Kidney (tissue), 14 donors: ENCODE results near the gene MED13L. TPM values are rescaled to one million over a fixed set of nuclear protein-coding genes. Genes with fewer than 3 reads are reported as not detected.

Experiments
- DNase-seq, 5 donors: peaks; one replicate each; pipeline ENCODE4 v3.0.0-alpha.2; 2013 to 2020
- FAIRE-seq: peaks from 2 replicates; lab custom pipeline; 2012; peaks lifted over from hg19 to GRCh38; lab: Jason Lieb, UNC
- H3K27ac ChIP-seq, 2 donors: one replicate each; pipeline ENCODE4 v1.7.0; 2013; ENCODE audit warnings: low read depth in 2 of 2, low read length in 2 of 2, inconsistent platforms in 1 of 2
- H3K27me3 ChIP-seq: one replicate; pipeline ENCODE4 v1.7.1; 2013; ENCODE audit warnings: low read length, inconsistent platforms; ENCODE audit not compliant: control insufficient read depth, insufficient read depth
- H3K36me3 ChIP-seq, 3 donors: one replicate each; pipeline versions ENCODE4 v1.7.0 to v1.7.1; 2013; ENCODE audit warnings: low read length in 3 of 3, control low read depth in 1 of 3, inconsistent platforms in 1 of 3; ENCODE audit not compliant: insufficient read depth in 3 of 3, control insufficient read depth in 2 of 3
- H3K4me1 ChIP-seq, 3 donors: one replicate each; pipeline versions ENCODE4 v1.7.0 to v1.7.1; 2013; ENCODE audit warnings: low read length in 3 of 3, inconsistent platforms in 1 of 3, low read depth in 1 of 3; ENCODE audit not compliant: control insufficient read depth in 2 of 3, insufficient read depth in 2 of 3
- H3K4me3 ChIP-seq, 3 donors: one replicate each; pipeline versions ENCODE4 v1.7.0 to v1.8.1; 2013; ENCODE audit warnings: low read length in 3 of 3, control low read depth in 1 of 3, inconsistent platforms in 1 of 3
- H3K9ac ChIP-seq, 3 donors: one replicate each; pipeline versions ENCODE4 v1.7.0 to v1.7.1; 2013; ENCODE audit warnings: low read length in 3 of 3, control low read depth in 1 of 3, inconsistent platforms in 1 of 3
- H3K9me3 ChIP-seq, 3 donors: one replicate each; pipeline versions ENCODE4 v1.7.0 to v1.7.1; 2013; ENCODE audit warnings: low read length in 3 of 3, control low read depth in 1 of 3, inconsistent platforms in 1 of 3; ENCODE audit not compliant: control insufficient read depth in 2 of 3, insufficient read depth in 1 of 3
- intact Hi-C: fragments of 100-400 bp; cut with DNase I; formaldehyde crosslinking; loops from one replicate; pipeline ENCODE4 v1.11.1; 2022
- polyA plus RNA-seq: library from polyadenylated mRNA; stranded (reverse); fragments of 350-450 nt; fragmentation: Illumina TruSeq; extraction: RNeasy Lipid Tissue Mini Kit (QIAGEN cat#74804); gene quantifications from one replicate; pipeline ENCODE4 v1.2.3, GENCODE V29; 2014; ENCODE audit warnings: low read depth, low replicate concordance; ENCODE audit not compliant: insufficient read depth
- total RNA-seq: library from RNA; stranded (reverse); fragmentation: NEBNext Ultra II Directional; extraction: Animal tissue kit (Norgen Biotek cat#: 25700); gene quantifications from one replicate; pipeline ENCODE4 v1.2.1, GENCODE V29; 2021
- TF ChIP-seq, protein P1 (sequence below): IDR thresholded peaks from 3 replicates; pipeline ENCODE4 v1.5.1; 2012; ENCODE audit warnings: mild to moderate bottlenecking, moderate library complexity, borderline replicate concordance; ENCODE audit not compliant: insufficient read depth; ENCODE audit errors: extremely low read depth
- donor health status: control.
- donor health status: control.
- donor health status: control.
- donor health status: control.
- donor health status: control.
- donor health status: DM: yes; HTN: yes; CAD: no.
- donor health status: Normal renal cell carcinoma (clear cell type).

Gene MED13L
- total and polyA plus RNA-seq, 2 donors from 2014 or later = 7.1 to 153 TPM

DNA sequence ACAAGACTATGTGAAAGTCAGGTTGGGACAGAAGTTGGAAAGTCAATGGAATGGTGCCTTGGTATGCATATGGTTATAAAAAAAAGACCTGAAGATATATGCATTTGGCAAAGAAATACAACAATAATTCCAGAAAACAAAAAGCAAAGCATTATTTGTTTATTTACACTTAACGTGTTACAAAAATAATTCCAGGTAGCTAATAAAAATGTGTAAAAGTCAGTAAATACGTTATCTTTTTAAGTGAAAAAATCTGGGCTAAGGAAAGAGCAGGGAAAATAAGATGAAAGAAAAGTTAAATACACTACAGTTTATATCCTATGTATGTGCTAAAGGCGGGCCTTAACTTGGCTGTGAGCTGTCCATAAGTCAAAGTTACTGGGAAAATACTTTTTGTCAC, 266.3 kb downstream of the MED13L start:
- no peak for FAIRE-seq
- Histone ChIP-seq H3K9me3 (no peaks in the 10 kb centered on the region), H3K27ac (no peak overlapping the region), H3K4me1 (no peaks in the 10 kb centered on the region), H3K9ac (no peak overlapping the region), H3K4me3 (no peak overlapping the region), H3K36me3 (peaks cover 12 to 28% (median 26%) of the 10 kb centered on the region in 3 donors), H3K27me3 (no peaks in the 10 kb centered on the region)
- intact Hi-C loops = no loop called here
- DNase-seq = no peak
- TF ChIP-seq, protein P1, sequence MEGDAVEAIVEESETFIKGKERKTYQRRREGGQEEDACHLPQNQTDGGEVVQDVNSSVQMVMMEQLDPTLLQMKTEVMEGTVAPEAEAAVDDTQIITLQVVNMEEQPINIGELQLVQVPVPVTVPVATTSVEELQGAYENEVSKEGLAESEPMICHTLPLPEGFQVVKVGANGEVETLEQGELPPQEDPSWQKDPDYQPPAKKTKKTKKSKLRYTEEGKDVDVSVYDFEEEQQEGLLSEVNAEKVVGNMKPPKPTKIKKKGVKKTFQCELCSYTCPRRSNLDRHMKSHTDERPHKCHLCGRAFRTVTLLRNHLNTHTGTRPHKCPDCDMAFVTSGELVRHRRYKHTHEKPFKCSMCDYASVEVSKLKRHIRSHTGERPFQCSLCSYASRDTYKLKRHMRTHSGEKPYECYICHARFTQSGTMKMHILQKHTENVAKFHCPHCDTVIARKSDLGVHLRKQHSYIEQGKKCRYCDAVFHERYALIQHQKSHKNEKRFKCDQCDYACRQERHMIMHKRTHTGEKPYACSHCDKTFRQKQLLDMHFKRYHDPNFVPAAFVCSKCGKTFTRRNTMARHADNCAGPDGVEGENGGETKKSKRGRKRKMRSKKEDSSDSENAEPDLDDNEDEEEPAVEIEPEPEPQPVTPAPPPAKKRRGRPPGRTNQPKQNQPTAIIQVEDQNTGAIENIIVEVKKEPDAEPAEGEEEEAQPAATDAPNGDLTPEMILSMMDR = no peak

- H3K36me3 ChIP-seq = peaks cover 15 to 33% (median 29%) of the 10 kb centered on the region in 3 donors
- intact Hi-C loops = no loop called here
- no peak for DNase-seq
- H3K27ac ChIP-seq = no peak overlapping the region
- TF ChIP-seq, protein P1 = no peak
- H3K9ac ChIP-seq = no peak overlapping the region
- no peaks in the 10 kb centered on the region for H3K4me1 ChIP-seq
- H3K27me3 ChIP-seq = no peaks in the 10 kb centered on the region
- FAIRE-seq = no peak
- no peak overlapping the region for H3K4me3 ChIP-seq
- no peaks in the 10 kb centered on the region for H3K9me3 ChIP-seq
These were observed 267.0 kb downstream of the MED13L start for GRCh38 chr12:116010467-116010866.

GRCh38 chr12:116009805-116010204, 267.7 kb downstream of the MED13L start:
- FAIRE-seq (no peak), DNase-seq (no peak)
- no peaks in the 10 kb centered on the region for H3K4me1 ChIP-seq
- no peak overlapping the region for H3K9ac ChIP-seq
- no peaks in the 10 kb centered on the region for H3K9me3 ChIP-seq
- H3K36me3 ChIP-seq = peaks cover 17 to 40% (median 25%) of the 10 kb centered on the region in 3 donors
- H3K4me3 ChIP-seq = no peak overlapping the region
- no peaks in the 10 kb centered on the region for H3K27me3 ChIP-seq
- H3K27ac ChIP-seq = no peak overlapping the region
- intact Hi-C loops = no loop called here
- TF ChIP-seq, protein P1 = no peak

- no peaks in the 10 kb centered on the region for H3K9me3 ChIP-seq
- H3K36me3 ChIP-seq = peaks cover 16 to 42% (median 23%) of the 10 kb centered on the region in 3 donors
- H3K27me3 ChIP-seq = no peaks in the 10 kb centered on the region
- FAIRE-seq (no peak), DNase-seq (no peak)
- no peak overlapping the region for H3K4me3 ChIP-seq
- H3K4me1 ChIP-seq = no peaks in the 10 kb centered on the region
- intact Hi-C loops = no loop called here
- H3K9ac ChIP-seq = no peak overlapping the region
- TF ChIP-seq, protein P1 = no peak
- no peak overlapping the region for H3K27ac ChIP-seq
These were observed 271.4 kb downstream of the MED13L start for GRCh38 chr12:116006141-116006540.
